GM18520 (cell line): ENCODE measurements around the gene USHBP1.
A peak's percentile ranks its signal among the peaks of the same experiment; 100 is the strongest.

Experiments used
- ATAC-seq: cut with Tn5 transposase; IDR thresholded peaks from one replicate; pipeline ENCODE4 v1.9.1; 2021; ENCODE audit not compliant: unreplicated experiment

USHBP1 gene

GRCh38 chr19:17242431-17243208 lies 21.9 kb downstream of the USHBP1 start:
- no peak for ATAC-seq

- no peak for ATAC-seq
Observed at GRCh38 chr19:17240826-17241399, 23.6 kb downstream of the USHBP1 start.

- ATAC-seq, result no peak
Observed at GRCh38 chr19:17240062-17240752, 24.3 kb downstream of the USHBP1 start.

- no peak for ATAC-seq
Observed at GRCh38 chr19:17237747-17238706, 26.5 kb downstream of the USHBP1 start.

GRCh38 chr19:17236811-17237543 lies 27.6 kb downstream of the USHBP1 start:
- no peak for ATAC-seq

GRCh38 chr19:17235971-17236777 lies 28.4 kb downstream of the USHBP1 start:
- no peak for ATAC-seq

GRCh38 chr19:17235300-17235970 lies 29.1 kb downstream of the USHBP1 start:
- peak; percentile 73 for ATAC-seq

GRCh38 chr19:17234911-17235299 lies 29.6 kb downstream of the USHBP1 start:
- ATAC-seq, result no peak

GRCh38 chr19:17232258-17232657 lies 32.3 kb downstream of the USHBP1 start:
- ATAC-seq, result no peak

- ATAC-seq, result no peak
Observed at GRCh38 chr19:17229890-17230289, 34.7 kb downstream of the USHBP1 start.

GRCh38 chr19:17227798-17228367 lies 36.7 kb downstream of the USHBP1 start:
- no peak for ATAC-seq

- peak; percentile 89 for ATAC-seq
Observed at GRCh38 chr19:17226002-17226933, 38.3 kb downstream of the USHBP1 start, which contains the start of gene OCEL1. Gene OCEL1, plus strand, starts transcription at chr19:17226226. Its CDS starts 22 bp downstream, at chr19:17226248.

GRCh38 chr19:17225053-17225452 lies 39.5 kb downstream of the USHBP1 start:
- ATAC-seq, result no peak

- no peak for ATAC-seq
Observed at GRCh38 chr19:17220207-17220758, 44.3 kb downstream of the USHBP1 start.

- ATAC-seq, result no peak
Observed at GRCh38 chr19:17219286-17219685, 45.3 kb downstream of the USHBP1 start.

GRCh38 chr19:17216058-17216670 lies 48.4 kb downstream of the USHBP1 start:
- ATAC-seq, result no peak
